Neural progenitor cell (in vitro differentiated cells): ENCODE measurements around the gene RASD1. TPM values are rescaled to one million over a fixed set of nuclear protein-coding genes. Genes with fewer than 3 reads are reported as not detected.

Source experiments
- DNase-seq: peaks from one replicate; pipeline ENCODE4 v3.0.0-alpha.2; 2016; ENCODE audit warnings: low spot score
- H2AFZ ChIP-seq: fragments of 200-600 bp; sonication (generic); replicated peaks from 2 replicates; pipeline ENCODE4 v1.6.1; 2016; ENCODE audit warnings: antibody characterized with exemption
- H3F3A ChIP-seq: fragments of 200-600 bp; sonication (generic); 2 replicates; pipeline ENCODE4 v1.6.1; 2016; ENCODE audit warnings: antibody characterized with exemption, low read depth
- H3K27ac ChIP-seq: fragments of 200-600 bp; sonication (generic); 2 replicates; pipeline ENCODE4 v1.5.1; 2016; ENCODE audit warnings: mild to moderate bottlenecking
- H3K27me3 ChIP-seq: fragments of 200-600 bp; sonication (generic); 2 replicates; pipeline ENCODE4 v1.6.1; 2016; ENCODE audit warnings: mild to moderate bottlenecking, moderate library complexity
- H3K36me3 ChIP-seq: fragments of 200-600 bp; sonication (generic); 2 replicates; pipeline ENCODE4 v1.5.1; 2016
- H3K4me1 ChIP-seq: fragments of 200-600 bp; sonication (generic); 2 replicates; pipeline ENCODE4 v1.6.1; 2016; ENCODE audit warnings: mixed run types
- H3K4me2 ChIP-seq: fragments of 200-600 bp; sonication (generic); 2 replicates; pipeline ENCODE4 v1.6.1; 2016
- H3K4me3 ChIP-seq: fragments of 200-600 bp; sonication (generic); 2 replicates; pipeline ENCODE4 v1.5.1; 2016
- H3K79me2 ChIP-seq: fragments of 200-600 bp; sonication (generic); 2 replicates; pipeline ENCODE4 v1.6.1; 2016; ENCODE audit warnings: low read depth
- H3K9ac ChIP-seq: fragments of 200-600 bp; sonication (generic); 2 replicates; pipeline ENCODE4 v1.6.1; 2016
- H3K9me3 ChIP-seq: fragments of 200-600 bp; sonication (generic); 2 replicates; pipeline ENCODE4 v1.5.1; 2016; ENCODE audit warnings: low read depth
- H4K20me1 ChIP-seq: fragments of 200-600 bp; sonication (generic); 2 replicates; pipeline ENCODE4 v1.6.1; 2016; ENCODE audit warnings: low read depth
- H3K27ac Mint-ChIP-seq: 3 replicates; pipeline ENCODE4 v1.8.0; 2021; ENCODE audit warnings: mixed read lengths
- H3K27me3 Mint-ChIP-seq: 2 replicates; pipeline ENCODE4 v1.8.0; 2022; ENCODE audit warnings: low read depth, mild to moderate bottlenecking, inconsistent platforms, moderate library complexity, mixed read lengths; ENCODE audit not compliant: insufficient read depth
- H3K36me3 Mint-ChIP-seq: 3 replicates; pipeline ENCODE4 v1.8.0; 2021; ENCODE audit warnings: mixed read lengths
- H3K4me1 Mint-ChIP-seq: 3 replicates; pipeline ENCODE4 v1.8.0; 2021; ENCODE audit warnings: mixed read lengths
- H3K4me3 Mint-ChIP-seq: 3 replicates; pipeline ENCODE4 v1.8.0; 2021; ENCODE audit warnings: mild to moderate bottlenecking, moderate library complexity, mixed read lengths
- H3K9me3 Mint-ChIP-seq: 3 replicates; pipeline ENCODE4 v1.8.0; 2020; ENCODE audit warnings: mixed read lengths
- CTCF ChIP-seq: fragments of 200-600 bp; sonication (generic); IDR thresholded peaks from 2 replicates; pipeline ENCODE4 v1.5.1; 2017; ENCODE audit warnings: antibody characterized with exemption, mild to moderate bottlenecking
- EZH2 ChIP-seq: fragments of 200-600 bp; sonication (generic); IDR thresholded peaks from 2 replicates; pipeline ENCODE4 v1.6.1; 2017; ENCODE audit warnings: antibody characterized with exemption, mild to moderate bottlenecking, moderate library complexity
- EZH2phosphoT487 ChIP-seq: fragments of 200-600 bp; sonication (generic); IDR thresholded peaks from 2 replicates; pipeline ENCODE4 v1.6.1; 2017; ENCODE audit warnings: antibody characterized with exemption
- total RNA-seq: library from RNA; depleted of rRNA; stranded (reverse); fragments of >200 nt; gene quantifications from 2 replicates; pipeline ENCODE4 v1.2.3, GENCODE V29; 2015; ENCODE audit warnings: low replicate concordance

Gene RASD1
- total RNA-seq, 1 donor from 2014 or later: 0.88 TPM

DNA sequence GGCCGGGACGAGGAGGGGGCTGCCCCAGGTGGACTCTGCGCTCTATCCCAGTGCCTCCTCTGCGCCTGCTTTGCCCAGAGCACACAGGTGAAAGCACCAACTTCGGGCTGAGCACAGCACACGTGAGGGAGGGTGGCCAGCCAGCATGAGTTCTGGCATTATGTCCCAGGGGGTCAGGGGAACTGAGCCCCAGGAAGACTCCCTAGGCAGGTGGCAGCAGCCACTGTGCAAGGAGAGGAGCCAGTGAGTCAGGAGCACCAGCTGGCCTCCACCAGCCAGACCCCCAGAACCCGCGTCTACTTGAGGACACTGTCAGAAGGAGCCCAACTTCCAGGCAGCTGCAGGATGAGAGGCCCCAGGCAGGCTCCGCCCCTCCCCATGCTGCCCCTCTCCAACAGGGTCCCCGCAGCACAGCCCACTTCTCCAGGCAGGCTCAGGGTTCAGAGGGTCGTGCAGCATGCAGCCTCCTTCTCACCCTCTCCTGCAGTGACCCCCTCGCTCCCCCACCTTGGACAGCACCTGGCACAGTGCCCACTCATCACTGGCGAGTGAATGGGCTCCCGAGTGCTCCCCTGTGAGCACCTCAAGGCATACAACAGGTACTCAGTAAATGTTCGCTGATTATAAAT lies 44.2 kb upstream of the RASD1 start:
- Histone ChIP-seq H3K4me1 (peaks cover 8% of the 10 kb centered on the region), H3K27ac (no peak overlapping the region), H3K9me3 (no peaks in the 10 kb centered on the region), H3K4me2 (no peak overlapping the region), H4K20me1 (no peaks in the 10 kb centered on the region), H3K4me3 (no peak overlapping the region), H2AFZ (no peak overlapping the region), H3K27me3 (no peaks in the 10 kb centered on the region), H3K36me3 (no peaks in the 10 kb centered on the region), H3K9ac (no peak overlapping the region), H3K79me2 (no peaks in the 10 kb centered on the region), H3F3A (no peaks in the 10 kb centered on the region)
- Mint-ChIP-seq H3K27ac (peak overlapping the region; percentile 87), H3K4me3 (no peak overlapping the region), H3K9me3 (no peaks in the 10 kb centered on the region), H3K4me1 (peaks cover 15% of the 10 kb centered on the region), H3K36me3 (no peaks in the 10 kb centered on the region), H3K27me3 (no peaks in the 10 kb centered on the region)
- no peak for TF ChIP-seq EZH2phosphoT487
- TF ChIP-seq CTCF: no peak
- peak; percentile 59 for DNase-seq

GRCh38 chr17:17539591-17539990 lies 43.4 kb upstream of the RASD1 start:
- no peaks in the 10 kb centered on the region for H3K36me3 Mint-ChIP-seq
- no peak overlapping the region for H3K4me3 ChIP-seq
- TF ChIP-seq EZH2phosphoT487: no peak
- TF ChIP-seq EZH2: no peak
- TF ChIP-seq CTCF: no peak
- H3K4me1 Mint-ChIP-seq: peaks cover 15% of the 10 kb centered on the region
- no peaks in the 10 kb centered on the region for H3K9me3 ChIP-seq
- no peaks in the 10 kb centered on the region for H3K27me3 ChIP-seq
- no peak overlapping the region for H2AFZ ChIP-seq
- H3K27ac Mint-ChIP-seq: peak overlapping the region; percentile 29
- no peaks in the 10 kb centered on the region for H3K79me2 ChIP-seq
- no peak overlapping the region for H3K4me2 ChIP-seq
- H3K27me3 Mint-ChIP-seq: no peaks in the 10 kb centered on the region
- H3F3A ChIP-seq: no peaks in the 10 kb centered on the region
- no peak overlapping the region for H3K27ac ChIP-seq
- no peaks in the 10 kb centered on the region for H3K36me3 ChIP-seq
- H3K9me3 Mint-ChIP-seq: no peaks in the 10 kb centered on the region
- peaks cover 8% of the 10 kb centered on the region for H3K4me1 ChIP-seq
- H3K9ac ChIP-seq: no peak overlapping the region
- no peaks in the 10 kb centered on the region for H4K20me1 ChIP-seq
- DNase-seq: no peak
- H3K4me3 Mint-ChIP-seq: no peak overlapping the region

DNA sequence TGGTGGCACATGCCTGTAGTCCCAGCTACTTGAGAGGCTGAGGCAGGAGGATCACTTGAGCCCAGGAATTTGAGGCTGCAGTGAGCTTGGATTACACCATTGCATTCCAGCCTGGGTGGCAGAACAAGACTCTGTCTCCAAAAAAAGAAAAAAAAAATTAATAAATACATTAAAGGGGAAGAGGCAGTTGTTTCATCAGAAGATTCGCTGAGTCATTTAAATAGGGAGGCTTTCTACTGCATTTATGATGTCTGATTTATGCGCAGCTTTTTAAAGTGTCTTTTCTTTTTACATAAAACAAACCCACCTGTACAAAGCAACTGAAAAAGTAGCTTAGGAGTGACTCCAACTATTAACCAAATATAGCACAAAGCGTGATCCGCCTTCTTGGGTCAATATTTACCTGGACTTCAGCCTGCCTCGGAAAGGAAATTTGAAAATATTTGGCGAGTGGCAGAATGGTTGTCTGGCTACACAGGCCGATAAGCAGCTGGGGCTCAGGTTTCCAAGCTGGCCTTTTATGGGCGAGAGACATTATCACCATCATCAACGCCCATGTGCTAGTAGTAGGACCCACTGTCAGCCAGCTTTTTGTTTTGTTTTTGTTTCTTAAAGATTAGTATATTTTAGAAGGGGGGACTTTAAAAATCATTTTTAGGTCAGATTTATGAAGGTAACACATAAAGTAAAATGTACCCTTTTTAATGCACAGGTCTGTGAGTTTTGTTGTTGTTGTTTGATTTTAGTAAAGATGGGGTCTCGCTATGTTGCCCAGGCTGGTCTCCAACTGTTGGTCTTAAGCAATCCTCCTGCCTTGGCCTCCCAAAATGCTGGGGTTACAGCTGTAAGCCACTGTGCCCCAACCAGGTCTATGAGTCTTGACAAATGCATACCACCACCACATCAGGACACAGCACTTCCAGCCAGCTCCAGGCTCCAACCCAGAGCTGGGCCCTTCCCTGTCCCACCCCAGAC lies 42.5 kb upstream of the RASD1 start:
- Histone ChIP-seq H3K9me3 (no peaks in the 10 kb centered on the region), H3K27ac (no peak overlapping the region), H2AFZ (no peak overlapping the region), H3K27me3 (no peaks in the 10 kb centered on the region), H4K20me1 (no peaks in the 10 kb centered on the region), H3K36me3 (no peaks in the 10 kb centered on the region), H3K9ac (no peak overlapping the region), H3K4me2 (no peak overlapping the region), H3K4me3 (no peak overlapping the region), H3K4me1 (peaks cover 8% of the 10 kb centered on the region), H3K79me2 (no peaks in the 10 kb centered on the region), H3F3A (no peaks in the 10 kb centered on the region)
- Mint-ChIP-seq H3K36me3 (no peaks in the 10 kb centered on the region), H3K9me3 (no peaks in the 10 kb centered on the region), H3K27me3 (no peaks in the 10 kb centered on the region), H3K4me3 (no peak overlapping the region), H3K4me1 (peaks cover 15% of the 10 kb centered on the region), H3K27ac (peak overlapping the region; percentile 21)
- no peak for TF ChIP-seq CTCF
- no peak for TF ChIP-seq EZH2
- TF ChIP-seq EZH2phosphoT487: no peak
- DNase-seq: no peak
